ENCODE data around the gene TGM6. TPM values are rescaled to one million over a fixed set of nuclear protein-coding genes. Genes with fewer than 3 reads are reported as not detected.

TGM6 gene
- polyA plus RNA-seq, 1 experiment, result not detected

DNA sequence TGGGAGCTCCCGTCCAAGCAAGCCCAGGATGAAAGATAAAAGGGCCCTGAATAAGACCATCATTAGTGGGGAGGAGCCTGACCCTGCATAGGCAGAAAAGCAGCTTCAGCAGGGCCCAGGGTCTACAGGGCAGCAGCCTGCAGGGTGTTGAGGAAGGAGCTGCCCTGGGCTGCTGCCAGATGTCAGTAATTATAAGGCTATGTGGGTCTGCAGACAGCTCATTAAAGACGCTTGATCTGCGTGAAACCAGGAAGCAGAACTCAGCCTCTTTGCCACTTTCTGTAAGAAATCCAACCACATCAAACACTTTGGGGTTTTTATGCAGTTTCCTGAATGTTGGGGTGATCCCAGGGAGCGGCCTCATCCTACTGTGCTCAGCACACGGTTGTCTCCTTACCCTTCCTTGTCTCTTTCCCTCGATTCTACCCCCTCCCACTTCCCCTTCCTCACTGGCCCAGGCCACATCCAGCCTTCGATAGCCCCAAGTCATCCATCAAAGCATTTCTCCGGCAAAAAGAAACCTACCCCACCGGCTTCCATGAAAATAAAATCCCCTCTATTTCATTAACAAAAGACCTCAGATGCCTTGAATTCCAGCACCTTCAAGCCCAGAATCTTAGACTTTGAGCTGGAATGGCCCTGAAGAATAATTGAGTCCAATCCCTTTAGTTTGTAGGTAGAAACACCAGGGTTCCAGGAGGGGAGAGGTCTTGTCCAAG, 1.0 kb upstream of the TGM6 start:
- Histone ChIP-seq H3K27me3 (ENCODE audit: control insufficient read depth, insufficient read depth, low read length) (no peaks in the 10 kb centered on the region), H3K9me3 (ENCODE audit: control insufficient read depth, insufficient read depth, low read length) (no peaks in the 10 kb centered on the region), H3K27ac (ENCODE audit: low read depth, low read length) (no peak overlapping the region), H3K4me3 (ENCODE audit: low read depth, low read length) (no peak overlapping the region)
- TF ChIP-seq, protein P1, sequence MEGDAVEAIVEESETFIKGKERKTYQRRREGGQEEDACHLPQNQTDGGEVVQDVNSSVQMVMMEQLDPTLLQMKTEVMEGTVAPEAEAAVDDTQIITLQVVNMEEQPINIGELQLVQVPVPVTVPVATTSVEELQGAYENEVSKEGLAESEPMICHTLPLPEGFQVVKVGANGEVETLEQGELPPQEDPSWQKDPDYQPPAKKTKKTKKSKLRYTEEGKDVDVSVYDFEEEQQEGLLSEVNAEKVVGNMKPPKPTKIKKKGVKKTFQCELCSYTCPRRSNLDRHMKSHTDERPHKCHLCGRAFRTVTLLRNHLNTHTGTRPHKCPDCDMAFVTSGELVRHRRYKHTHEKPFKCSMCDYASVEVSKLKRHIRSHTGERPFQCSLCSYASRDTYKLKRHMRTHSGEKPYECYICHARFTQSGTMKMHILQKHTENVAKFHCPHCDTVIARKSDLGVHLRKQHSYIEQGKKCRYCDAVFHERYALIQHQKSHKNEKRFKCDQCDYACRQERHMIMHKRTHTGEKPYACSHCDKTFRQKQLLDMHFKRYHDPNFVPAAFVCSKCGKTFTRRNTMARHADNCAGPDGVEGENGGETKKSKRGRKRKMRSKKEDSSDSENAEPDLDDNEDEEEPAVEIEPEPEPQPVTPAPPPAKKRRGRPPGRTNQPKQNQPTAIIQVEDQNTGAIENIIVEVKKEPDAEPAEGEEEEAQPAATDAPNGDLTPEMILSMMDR (IDR thresholded peaks at IDR 0.05; ENCODE audit: low read depth, low read length), result no peak
- DNase-seq (ENCODE audit: low read depth, low spot score), result no peak
- POLR2A ChIA-PET, result no interaction called here
- CTCF ChIA-PET, result interaction anchor here (0.5 kb wide), 1 partner anchor 1652 kb away, joined by 3 read pairs; no protein-coding TSS in a partner anchor

DNA sequence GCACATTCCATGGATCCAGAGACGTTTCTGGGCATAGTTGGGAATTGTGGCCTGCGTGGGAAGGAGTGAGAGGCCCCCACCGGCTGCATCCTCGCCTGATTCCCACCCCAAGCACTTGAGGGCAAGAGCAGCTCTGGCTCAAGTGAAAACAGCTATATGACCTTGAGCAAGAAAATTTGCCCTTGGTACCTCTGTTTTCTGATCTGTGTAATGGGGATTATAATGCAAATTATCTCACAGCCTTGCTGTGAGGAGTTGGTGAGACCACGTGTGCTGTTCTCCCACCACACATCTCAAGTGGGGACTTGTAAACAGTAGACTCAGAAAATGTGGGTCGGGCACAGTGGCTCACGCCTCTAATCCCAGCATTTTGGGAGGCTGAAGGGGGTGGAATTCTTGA, 602 bp downstream of the TGM6 start:
- TF ChIP-seq, protein P1 (IDR thresholded peaks at IDR 0.05; ENCODE audit: low read depth, low read length), result no peak
- ChIA-PET CTCF (no interaction called here), POLR2A (no interaction called here)

DNA sequence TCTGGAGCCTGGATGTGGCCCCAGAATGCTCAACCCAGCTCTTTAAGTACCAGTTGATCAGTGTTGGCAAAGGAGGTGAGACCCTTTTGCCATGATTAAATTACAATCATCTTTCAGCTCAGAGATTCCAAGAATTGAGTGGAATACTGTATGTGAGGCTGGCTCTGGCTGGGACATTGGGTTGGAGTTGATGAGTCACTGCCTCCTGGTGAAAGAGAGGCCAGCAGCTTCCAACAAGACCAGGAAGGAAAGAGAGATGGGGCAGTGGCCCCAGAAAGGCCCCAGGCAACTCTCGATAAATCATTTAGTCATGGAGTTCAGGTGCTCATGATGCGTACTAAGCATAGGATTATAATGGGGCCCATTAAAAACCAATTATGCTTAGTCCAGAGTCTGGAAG, 2.1 kb downstream of the TGM6 start:
- Histone ChIP-seq H3K9me3 (ENCODE audit: control insufficient read depth, insufficient read depth, low read length) (peaks cover 9% of the 10 kb centered on the region), H3K4me3 (ENCODE audit: low read depth, low read length) (no peak overlapping the region), H3K27ac (ENCODE audit: low read depth, low read length) (no peak overlapping the region), H3K27me3 (ENCODE audit: control insufficient read depth, insufficient read depth, low read length) (no peaks in the 10 kb centered on the region)
- TF ChIP-seq, protein P1 (IDR thresholded peaks at IDR 0.05; ENCODE audit: low read depth, low read length), result no peak
- ChIA-PET CTCF (no interaction called here), POLR2A (no interaction called here)
- DNase-seq (ENCODE audit: low read depth, low spot score), result no peak

More for the DNA sequence above, 602 bp downstream of the TGM6 start:
- Histone ChIP-seq H3K27me3 (ENCODE audit: control insufficient read depth, insufficient read depth, low read length) (no peaks in the 10 kb centered on the region), H3K4me3 (ENCODE audit: low read depth, low read length) (no peak overlapping the region), H3K9me3 (ENCODE audit: control insufficient read depth, insufficient read depth, low read length) (no peaks in the 10 kb centered on the region), H3K27ac (ENCODE audit: low read depth, low read length) (no peak overlapping the region)
- DNase-seq (ENCODE audit: low read depth, low spot score), result no peak

DNA sequence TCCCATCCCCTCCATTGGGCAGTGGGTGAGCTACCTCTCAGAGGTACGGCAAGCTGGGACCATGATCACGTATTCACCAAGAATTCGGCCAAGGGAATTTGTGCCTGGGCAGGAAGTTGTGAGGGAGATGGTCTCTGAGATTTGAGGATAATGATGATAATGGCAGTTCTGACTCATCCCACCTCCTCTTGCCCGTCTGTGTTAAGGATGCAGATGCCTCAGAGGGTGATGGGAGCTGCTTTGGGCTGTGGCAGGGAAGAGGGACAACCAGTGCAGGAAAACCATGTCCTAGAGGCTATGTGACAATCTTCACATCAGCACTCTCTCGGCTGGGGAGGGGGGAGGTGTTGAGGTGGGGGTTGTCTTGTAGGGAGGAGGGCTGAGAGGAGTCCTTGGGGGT, 4.3 kb downstream of the TGM6 start:
- POLR2A ChIA-PET, result no interaction called here
- Histone ChIP-seq H3K9me3 (ENCODE audit: control insufficient read depth, insufficient read depth, low read length) (peaks cover 9% of the 10 kb centered on the region), H3K27me3 (ENCODE audit: control insufficient read depth, insufficient read depth, low read length) (no peaks in the 10 kb centered on the region), H3K27ac (ENCODE audit: low read depth, low read length) (no peak overlapping the region), H3K4me3 (ENCODE audit: low read depth, low read length) (no peak overlapping the region)
- TF ChIP-seq, protein P1 (IDR thresholded peaks at IDR 0.05; ENCODE audit: low read depth, low read length), result no peak
- DNase-seq (ENCODE audit: low read depth, low spot score), result no peak
- CTCF ChIA-PET, result no interaction called here

DNA sequence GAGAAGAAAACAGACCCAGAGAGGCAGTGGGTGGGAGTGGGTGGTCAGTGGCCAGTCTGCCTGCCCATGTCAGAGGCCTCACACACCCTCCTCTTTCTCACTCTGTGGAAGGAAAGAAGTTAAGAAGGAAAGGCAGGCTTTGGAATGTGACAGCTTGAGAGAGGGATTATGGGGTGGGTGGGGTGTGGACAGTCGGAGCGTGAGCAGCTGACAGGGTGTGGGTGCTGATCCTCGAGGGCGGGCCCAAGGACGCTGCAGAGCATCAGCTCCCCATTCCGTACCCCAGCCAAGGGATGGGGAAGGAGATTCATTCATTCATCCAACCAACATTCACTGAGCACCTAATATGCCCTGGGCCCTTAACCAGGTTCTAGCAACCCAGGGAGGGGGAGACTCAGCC, 4.8 kb downstream of the TGM6 start:
- ChIA-PET POLR2A (no interaction called here), CTCF (no interaction called here)
- no peak overlapping the region for H3K4me3 ChIP-seq (ENCODE audit: low read depth, low read length)
- DNase-seq (ENCODE audit: low read depth, low spot score), result no peak
- no peak overlapping the region for H3K27ac ChIP-seq (ENCODE audit: low read depth, low read length)
- H3K27me3 ChIP-seq (ENCODE audit: control insufficient read depth, insufficient read depth, low read length), result no peaks in the 10 kb centered on the region
- peaks cover 9% of the 10 kb centered on the region for H3K9me3 ChIP-seq (ENCODE audit: control insufficient read depth, insufficient read depth, low read length)
- TF ChIP-seq, protein P1 (IDR thresholded peaks at IDR 0.05; ENCODE audit: low read depth, low read length), result no peak

Measured in AG04450 (cell line).